ENCODE data around the gene CEL.
A peak's percentile ranks its signal among the peaks of the same experiment; 100 is the strongest.

The CEL gene

DNA sequence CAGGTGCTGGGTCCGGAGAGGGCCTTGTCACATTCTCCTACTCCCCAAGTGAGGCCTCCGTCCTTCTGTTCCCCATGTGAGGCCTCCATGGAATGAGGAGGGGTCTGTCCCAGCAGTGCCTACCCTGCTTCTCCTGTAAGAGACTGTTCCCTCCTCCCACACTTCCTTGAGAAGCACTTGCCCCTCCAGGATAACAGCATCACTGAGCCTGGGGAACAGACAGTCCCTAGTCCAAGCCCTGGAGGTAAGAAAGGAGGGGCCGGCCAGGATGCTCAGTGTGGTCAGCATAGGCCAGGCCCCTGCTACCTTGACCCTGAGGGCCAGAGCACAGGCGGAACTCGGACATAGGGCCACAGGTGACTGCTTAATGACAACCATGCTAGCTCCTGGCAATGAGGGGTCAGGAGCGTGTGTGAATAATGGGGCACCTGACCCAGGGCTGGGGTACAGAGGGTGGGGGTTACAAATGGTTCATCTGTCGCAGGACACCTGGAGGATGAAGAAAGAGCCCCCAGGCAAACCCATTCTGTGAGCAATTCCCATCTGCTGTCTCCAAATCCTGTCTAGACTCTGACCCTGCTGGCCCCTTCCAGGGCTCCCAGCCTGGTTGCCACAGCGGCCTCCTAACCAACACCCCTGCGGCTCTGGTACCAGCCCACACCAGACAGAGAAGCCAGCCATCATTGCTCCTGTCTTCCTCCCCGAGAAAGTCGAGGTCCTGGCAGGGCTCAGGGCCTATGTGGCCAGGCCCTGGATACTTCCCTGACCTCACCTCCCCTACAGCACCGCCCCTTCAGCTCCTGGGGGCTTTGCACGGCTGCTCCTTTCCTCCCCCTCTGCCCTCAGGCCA is 39.0 kb downstream of the CEL start:
- in situ Hi-C loops (cut with HindIII; ENCODE audit: low sequenced_read_pairs) = no loop called here
- TF ChIP-seq, protein P1, sequence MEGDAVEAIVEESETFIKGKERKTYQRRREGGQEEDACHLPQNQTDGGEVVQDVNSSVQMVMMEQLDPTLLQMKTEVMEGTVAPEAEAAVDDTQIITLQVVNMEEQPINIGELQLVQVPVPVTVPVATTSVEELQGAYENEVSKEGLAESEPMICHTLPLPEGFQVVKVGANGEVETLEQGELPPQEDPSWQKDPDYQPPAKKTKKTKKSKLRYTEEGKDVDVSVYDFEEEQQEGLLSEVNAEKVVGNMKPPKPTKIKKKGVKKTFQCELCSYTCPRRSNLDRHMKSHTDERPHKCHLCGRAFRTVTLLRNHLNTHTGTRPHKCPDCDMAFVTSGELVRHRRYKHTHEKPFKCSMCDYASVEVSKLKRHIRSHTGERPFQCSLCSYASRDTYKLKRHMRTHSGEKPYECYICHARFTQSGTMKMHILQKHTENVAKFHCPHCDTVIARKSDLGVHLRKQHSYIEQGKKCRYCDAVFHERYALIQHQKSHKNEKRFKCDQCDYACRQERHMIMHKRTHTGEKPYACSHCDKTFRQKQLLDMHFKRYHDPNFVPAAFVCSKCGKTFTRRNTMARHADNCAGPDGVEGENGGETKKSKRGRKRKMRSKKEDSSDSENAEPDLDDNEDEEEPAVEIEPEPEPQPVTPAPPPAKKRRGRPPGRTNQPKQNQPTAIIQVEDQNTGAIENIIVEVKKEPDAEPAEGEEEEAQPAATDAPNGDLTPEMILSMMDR (IDR thresholded peaks at IDR 0.05; ENCODE audit: low read depth, low read length) = no peak
- H3K4me3 ChIP-seq (ENCODE audit: low read depth, low read length) = no peak overlapping the region
- DNase-seq (ENCODE audit: low read depth, low spot score) = no peak

DNA sequence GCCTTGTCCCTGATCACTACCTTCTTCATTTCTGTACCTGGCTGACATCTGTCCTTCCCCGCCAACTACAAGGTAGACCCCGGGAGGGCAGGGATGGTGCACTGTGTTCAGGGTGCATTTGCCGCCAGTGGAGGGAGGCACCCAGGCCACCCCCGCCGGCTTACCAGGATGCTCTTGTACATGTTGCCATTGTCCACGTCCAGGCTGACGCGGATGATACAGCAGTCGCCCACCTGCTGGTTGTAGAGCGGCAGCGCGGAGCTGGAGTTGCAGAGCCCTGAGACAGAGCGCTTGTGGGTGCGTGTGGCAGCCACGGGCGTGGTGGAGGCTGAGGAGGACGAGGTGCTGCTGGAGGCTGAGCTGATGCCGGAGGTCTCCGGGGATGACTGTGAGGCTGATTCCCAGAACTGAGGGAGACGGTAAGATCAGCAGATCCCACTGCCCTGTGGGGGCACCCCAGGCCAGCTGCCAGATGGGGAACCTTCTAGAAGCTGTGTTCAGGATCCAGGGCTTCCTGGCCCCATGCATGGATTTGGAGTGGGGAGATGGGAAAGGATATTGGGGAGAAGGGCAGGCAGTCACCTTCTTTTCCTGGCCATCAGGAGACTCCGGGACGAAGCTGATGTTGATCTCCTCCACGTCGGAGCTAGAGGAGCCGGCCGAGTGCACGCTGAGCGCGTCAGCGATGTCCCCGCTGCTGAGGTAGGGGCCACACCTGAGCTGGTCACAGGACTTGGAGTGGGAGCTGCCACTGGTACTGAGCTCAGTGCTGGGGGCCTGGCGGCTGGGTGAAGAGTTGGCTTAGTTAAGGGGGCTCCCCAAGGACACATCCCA is 39.8 kb downstream of the CEL start:
- in situ Hi-C loops (cut with HindIII; ENCODE audit: low sequenced_read_pairs) = no loop called here
- TF ChIP-seq, protein P1 (IDR thresholded peaks at IDR 0.05; ENCODE audit: low read depth, low read length) = no peak

DNA sequence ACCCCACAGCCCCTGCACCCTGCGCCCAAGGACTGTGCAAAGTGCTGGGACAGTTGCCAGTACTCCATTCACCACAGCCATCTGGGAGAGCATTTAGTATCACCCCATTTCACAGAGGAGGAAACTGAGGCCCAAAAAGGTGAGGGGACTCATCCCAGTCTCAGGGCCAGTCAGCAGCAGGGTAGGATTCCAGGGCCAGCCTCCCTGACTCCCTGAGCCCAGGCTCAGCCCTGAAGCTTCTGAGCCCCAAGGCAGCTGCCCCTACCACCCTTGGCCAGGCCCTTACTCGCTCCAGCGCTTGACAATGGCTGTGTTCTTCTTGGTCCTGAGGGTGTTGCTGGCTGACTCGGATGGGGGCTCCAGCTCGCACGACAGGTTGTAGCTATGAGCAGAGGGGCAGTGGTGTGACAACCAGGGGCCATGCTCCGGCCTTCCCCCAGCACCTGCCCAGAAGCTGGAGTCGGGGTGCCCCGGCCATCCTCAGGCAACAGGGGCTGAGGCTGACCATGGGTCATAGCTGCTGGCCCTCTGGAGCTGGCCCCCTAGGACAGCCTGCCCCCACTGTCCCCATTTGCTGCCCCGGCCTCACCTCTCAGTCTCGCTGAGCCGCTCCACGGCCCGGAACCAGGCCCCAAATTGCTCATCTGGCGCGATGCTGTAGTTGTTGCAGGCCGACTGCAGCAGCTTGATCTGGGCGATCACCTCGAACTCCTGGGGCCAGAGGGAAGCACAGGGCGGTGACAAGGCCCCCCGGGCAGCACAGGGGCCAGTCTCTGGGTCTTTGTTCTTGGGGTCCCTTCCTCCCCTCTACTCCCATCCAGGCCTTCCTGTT is 40.6 kb downstream of the CEL start:
- in situ Hi-C loops (cut with HindIII; ENCODE audit: low sequenced_read_pairs) = no loop called here
- H3K4me3 ChIP-seq (ENCODE audit: low read depth, low read length) = no peak overlapping the region
- no peak for DNase-seq (ENCODE audit: low read depth, low spot score)
- TF ChIP-seq, protein P1 (IDR thresholded peaks at IDR 0.05; ENCODE audit: low read depth, low read length) = no peak

More for the DNA sequence above, 39.8 kb downstream of the CEL start:
- DNase-seq (ENCODE audit: low read depth, low spot score) = no peak
- H3K4me3 ChIP-seq (ENCODE audit: low read depth, low read length) = no peak overlapping the region

DNA sequence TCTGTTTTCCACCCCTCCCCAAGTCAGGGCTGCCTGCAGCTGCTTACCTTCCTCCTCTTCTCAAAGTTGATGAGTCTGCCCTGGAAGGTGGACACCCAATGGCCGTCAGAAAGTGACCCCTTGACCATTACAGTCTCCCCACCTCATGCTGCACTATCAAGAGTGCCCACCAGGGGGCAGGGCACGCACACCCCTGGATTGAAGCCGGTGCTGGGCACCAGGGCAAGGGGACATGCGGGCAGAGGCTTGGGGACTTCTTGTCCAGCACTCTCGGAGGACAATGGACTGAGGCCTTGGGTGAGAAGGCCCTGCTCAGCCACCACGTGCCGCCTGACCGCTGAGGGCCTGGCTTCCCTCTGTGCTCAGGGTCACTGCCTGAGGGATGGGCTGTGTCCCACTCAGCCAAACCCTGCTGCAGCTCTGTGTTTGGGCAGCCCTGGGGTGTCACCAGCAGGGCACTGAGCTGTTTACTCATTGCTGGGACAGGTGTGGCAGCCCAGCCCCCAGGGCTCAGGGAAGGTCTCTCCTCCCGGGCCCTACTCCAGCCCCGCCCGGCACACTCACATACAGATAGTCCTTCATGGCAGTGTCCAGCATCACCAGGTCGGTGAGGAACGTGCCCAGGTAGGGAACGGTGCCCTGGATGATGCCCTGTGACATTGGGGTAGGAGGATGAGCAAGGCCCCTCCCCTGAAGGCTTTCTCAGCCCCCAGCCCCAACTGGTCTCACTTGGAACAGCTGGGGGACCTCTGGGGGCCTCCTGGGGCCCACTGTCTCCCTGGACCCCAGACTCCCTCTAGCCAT is 41.6 kb downstream of the CEL start:
- in situ Hi-C loops (cut with HindIII; ENCODE audit: low sequenced_read_pairs) = no loop called here
- peak; percentile 19 for DNase-seq (ENCODE audit: low read depth, low spot score)
- TF ChIP-seq, protein P1 (IDR thresholded peaks at IDR 0.05; ENCODE audit: low read depth, low read length) = peak; percentile 95
- no peak overlapping the region for H3K4me3 ChIP-seq (ENCODE audit: low read depth, low read length)

DNA sequence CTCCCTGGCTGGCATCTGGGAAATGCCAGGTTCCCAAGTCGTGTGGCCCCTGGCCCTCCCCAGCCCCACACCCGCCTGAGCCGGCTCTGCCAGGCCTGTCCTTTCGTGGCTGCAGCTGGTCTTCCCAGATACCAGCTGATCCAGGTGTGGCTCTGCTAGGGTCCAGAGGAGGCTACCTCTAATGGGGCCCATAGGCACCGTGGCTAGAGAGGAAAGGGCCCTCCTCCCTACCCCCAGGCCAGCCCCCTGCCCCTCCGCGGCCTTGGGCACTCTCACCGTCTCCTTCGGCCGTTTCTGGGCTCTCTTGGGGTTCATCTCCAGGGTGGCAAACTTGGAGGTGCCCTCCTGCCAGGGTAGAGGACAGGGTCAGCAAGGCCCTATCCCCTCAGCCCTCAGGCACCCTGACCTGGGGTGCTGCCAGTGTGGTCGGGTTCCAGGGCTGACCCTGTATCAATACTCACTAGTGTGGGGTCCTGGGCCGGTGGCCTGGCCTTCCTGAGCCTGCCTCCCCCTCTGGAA is 42.3 kb downstream of the CEL start:
- no peak overlapping the region for H3K4me3 ChIP-seq (ENCODE audit: low read depth, low read length)
- in situ Hi-C loops (cut with HindIII; ENCODE audit: low sequenced_read_pairs) = no loop called here
- no peak for DNase-seq (ENCODE audit: low read depth, low spot score)
- TF ChIP-seq, protein P1 (IDR thresholded peaks at IDR 0.05; ENCODE audit: low read depth, low read length) = no peak
